GM12878 (cell line): Measurements from ENCODE around the gene SORBS2. TPM values are rescaled to one million over a fixed set of nuclear protein-coding genes. Genes with fewer than 3 reads are reported as not detected.

Experiments used
- ATAC-seq: fragments of 200-7000 bp; cut with Tn5 transposase; 3 replicates; pipeline ENCODE4 v1.9.1; 2020; ENCODE audit warnings: mild to moderate bottlenecking, moderate library complexity
- BruUV-seq: library from RNA; stranded (reverse); fragments of 400-500 nt; replicated peaks from 2 replicates; lab custom pipeline; 2021; lab: Mats Ljungman, UMichigan
- CTCF ChIA-PET: fragments of 300-600 bp; sonication (Branson Sonifier 250); formaldehyde crosslinking; extraction: SDS; loops from one replicate; lab custom pipeline; 2021; ENCODE audit warnings: inconsistent platforms; lab: Yijun Ruan, JAX
- POLR2A ChIA-PET: fragments of 350-600 bp; formaldehyde crosslinking; extraction: SDS; loops from one replicate; lab custom pipeline; 2021; ENCODE audit warnings: inconsistent platforms; lab: Charles Lee
- RAD21 ChIA-PET: fragments of 300-600 bp; sonication (Branson Sonifier 250); formaldehyde crosslinking; loops from one replicate; lab custom pipeline; 2023; ENCODE audit warnings: antibody characterized with exemption; ENCODE audit not compliant: unreplicated experiment; lab: Charles Lee
- SMC1A ChIA-PET: fragments of 300-600 bp; sonication (Branson Sonifier 250); formaldehyde crosslinking; loops from one replicate; lab custom pipeline; 2023; ENCODE audit not compliant: unreplicated experiment, uncharacterized antibody; lab: Charles Lee
- DNase-seq: peaks from one replicate; pipeline ENCODE4 v3.0.0-alpha.2; 2011; ENCODE audit warnings: low read depth, low spot score
- FAIRE-seq: peaks from 3 replicates; lab custom pipeline; 2011; peaks lifted over from hg19 to GRCh38; lab: Jason Lieb, UNC
- H2AFZ ChIP-seq: 2 replicates; pipeline ENCODE4 v1.6.0; 2011; ENCODE audit warnings: low read depth, low read length, control low read depth; ENCODE audit not compliant: control insufficient read depth
- H3K27ac ChIP-seq: 2 replicates; pipeline ENCODE4 v1.5.1; 2011; ENCODE audit warnings: control low read depth; ENCODE audit not compliant: control insufficient read depth, insufficient read depth
- H3K27me3 ChIP-seq, 2 experiments: replicated peaks in 1 of 2; 2 replicates each; pipeline versions ENCODE4 v1.6.0 to v1.6.1; 2011; ENCODE audit warnings: low read length in 1 of 2; ENCODE audit not compliant: control insufficient read depth in 2 of 2, insufficient read depth in 2 of 2
- H3K36me3 ChIP-seq, 2 experiments: 2 replicates each; pipeline ENCODE4 v1.5.1; 2011; ENCODE audit warnings: low read length in 1 of 2; ENCODE audit not compliant: control insufficient read depth in 2 of 2, insufficient read depth in 2 of 2
- H3K4me1 ChIP-seq: 2 replicates; pipeline ENCODE4 v1.6.1; 2011; ENCODE audit warnings: mild to moderate bottlenecking, low read length, moderate library complexity, mixed read lengths; ENCODE audit not compliant: control insufficient read depth, insufficient read depth
- H3K4me2 ChIP-seq: 2 replicates; pipeline ENCODE4 v1.6.0; 2011; ENCODE audit warnings: control low read depth; ENCODE audit not compliant: control insufficient read depth, insufficient read depth
- H3K4me3 ChIP-seq: fragments of 200-600 bp; sonication (generic); 2 replicates; pipeline ENCODE4 v1.5.1; 2016
- H3K79me2 ChIP-seq: 2 replicates; pipeline ENCODE4 v1.6.0; 2011; ENCODE audit warnings: low read length; ENCODE audit not compliant: control insufficient read depth, insufficient read depth
- H3K9ac ChIP-seq: 2 replicates; pipeline ENCODE4 v1.8.0; 2011; ENCODE audit warnings: low read length, control low read depth, mixed read lengths; ENCODE audit not compliant: control insufficient read depth, insufficient read depth
- H3K9me3 ChIP-seq: replicated peaks from 3 replicates; pipeline ENCODE4 v1.5.1; 2011; ENCODE audit warnings: mild to moderate bottlenecking, low read length; ENCODE audit not compliant: control insufficient read depth, insufficient read depth
- H4K20me1 ChIP-seq: 2 replicates; pipeline ENCODE4 v1.6.0; 2011; ENCODE audit not compliant: control insufficient read depth, insufficient read depth
- CBX3 ChIP-seq: fragments of 200-600 bp; sonication (generic); IDR thresholded peaks from 2 replicates; pipeline ENCODE4 v1.6.1; 2016; ENCODE audit warnings: low read depth, borderline replicate concordance
- DPF2 ChIP-seq: fragments of 450-650 bp; IDR thresholded peaks from 2 replicates; pipeline ENCODE4 v1.6.1; 2017; ENCODE audit warnings: mild to moderate bottlenecking
- FOXK2 ChIP-seq: fragments of 450-650 bp; IDR thresholded peaks from 2 replicates; pipeline ENCODE4 v1.6.1; 2017; ENCODE audit warnings: mild to moderate bottlenecking, moderate library complexity
- HCFC1 ChIP-seq: fragments of 150-350 bp; IDR thresholded peaks from 2 replicates; pipeline ENCODE4 v1.6.1; 2014; ENCODE audit warnings: low read length
- IKZF1 ChIP-seq: fragments of 450-650 bp; conservative IDR thresholded peaks from 2 replicates; pipeline ENCODE4 v1.6.1; 2017; ENCODE audit warnings: antibody characterized with exemption, mild to moderate bottlenecking
- IRF4 ChIP-seq: IDR thresholded peaks from 2 replicates; pipeline ENCODE4 v1.6.1; 2011; ENCODE audit warnings: low read depth, low read length
- MLLT1 ChIP-seq: fragments of 450-650 bp; IDR thresholded peaks from 2 replicates; pipeline ENCODE4 v1.6.1; 2016; ENCODE audit warnings: mild to moderate bottlenecking
- MYB ChIP-seq: fragments of 150-350 bp; IDR thresholded peaks from 2 replicates; pipeline ENCODE4 v1.6.1; 2014; ENCODE audit warnings: mild to moderate bottlenecking, low read depth, low read length, borderline replicate concordance
- PML ChIP-seq: IDR thresholded peaks from 2 replicates; pipeline ENCODE4 v1.6.1; 2012; ENCODE audit warnings: low read length, inconsistent platforms
- RB1 ChIP-seq: fragments of 450-650 bp; formaldehyde crosslinking; IDR thresholded peaks from 2 replicates; pipeline ENCODE4 v1.6.1; 2017; ENCODE audit warnings: mild to moderate bottlenecking, borderline replicate concordance
- RCOR1 ChIP-seq: conservative IDR thresholded peaks from 2 replicates; pipeline ENCODE4 v1.6.1; 2012; ENCODE audit warnings: low read depth, low read length, improper control_type of control experiment
- RFX5 ChIP-seq: IDR thresholded peaks from 2 replicates; pipeline ENCODE4 v1.6.1; 2011; ENCODE audit warnings: low read depth, low read length, improper control_type of control experiment
- SMAD1 ChIP-seq: fragments of 450-650 bp; IDR thresholded peaks from 2 replicates; pipeline ENCODE4 v1.6.1; 2018; ENCODE audit warnings: mild to moderate bottlenecking, low read depth; ENCODE audit not compliant: partially characterized antibody
- SMC3 ChIP-seq: IDR thresholded peaks from 2 replicates; pipeline ENCODE4 v1.6.1; 2011; ENCODE audit warnings: low read length, improper control_type of control experiment, borderline replicate concordance
- SPI1 ChIP-seq: IDR thresholded peaks from 2 replicates; pipeline ENCODE4 v1.6.1; 2011; ENCODE audit warnings: low read depth, mild to moderate bottlenecking, low read length, moderate library complexity, borderline replicate concordance; ENCODE audit not compliant: insufficient read depth
- SUPT20H ChIP-seq: IDR thresholded peaks from 2 replicates; pipeline ENCODE4 v1.6.1; 2011; ENCODE audit warnings: low read depth, mild to moderate bottlenecking, low read length, moderate library complexity, borderline replicate concordance; ENCODE audit not compliant: control insufficient read depth
- WRNIP1 ChIP-seq: IDR thresholded peaks from 2 replicates; pipeline ENCODE4 v1.6.1; 2011; ENCODE audit warnings: low read depth, low read length, improper control_type of control experiment, borderline replicate concordance
- YBX1 ChIP-seq: fragments of 450-650 bp; IDR thresholded peaks from 2 replicates; pipeline ENCODE4 v1.6.1; 2016; ENCODE audit warnings: antibody characterized with exemption
- in situ Hi-C: fragments of 300-500 bp; cut with MboI; formaldehyde crosslinking; loops from 9 replicates; pipeline ENCODE4 v1.14.3; 2018; ENCODE audit warnings: mixed read lengths
- intact Hi-C: fragments of 100-400 bp; cut with micrococcal nuclease; formaldehyde crosslinking; loops from one replicate; pipeline ENCODE4 v1.14.2; 2022; ENCODE audit not compliant: unreplicated experiment
- polyA plus RNA-seq, 11 experiments: library from polyadenylated mRNA; depleted of rRNA in 4 of 11; unstranded in 6 of 11; stranded (reverse) in 5 of 11; fragments of >200 nt; fragmentation: Nextera tagmentation in 4 of 11; fragmentation: Illumina TruSeq in 1 of 11; extraction: Ambion mirVana in 4 of 11; extraction: Trizol in 1 of 11; gene quantifications; 1 replicate in 1 of 11; 2 replicates in 10 of 11; pipeline versions ENCODE4 v1.2.1 to v1.2.3, GENCODE V29; 2011 to 2016; ENCODE audit warnings: inconsistent platforms in 2 of 11, missing spikeins in 2 of 11, low read depth in 1 of 11
- total RNA-seq, 4 experiments: library from RNA; depleted of rRNA in 3 of 4; stranded (reverse); fragments of >200 nt in 3 of 4; fragmentation: Illumina TruSeq in 1 of 4; extraction: Trizol in 1 of 4; gene quantifications; 2 replicates each; pipeline versions ENCODE4 v1.2.1 to v1.2.3, GENCODE V29; 2013 to 2021
- TF ChIP-seq, protein P1 (sequence below): IDR thresholded peaks from 2 replicates; pipeline ENCODE4 v1.6.1; 2012; ENCODE audit warnings: low read length, inconsistent platforms
- TF ChIP-seq, protein P2 (sequence below): IDR thresholded peaks from 2 replicates; pipeline ENCODE4 v1.6.1; 2011; ENCODE audit warnings: low read depth, mild to moderate bottlenecking, low read length, moderate library complexity, borderline replicate concordance; ENCODE audit errors: extremely low read depth

Gene SORBS2
- total and polyA plus RNA-seq, 10 of the 15 experiments (the other 5 are each of a cell fraction or from before 2014, with no cell fraction given), result 0.06 to 3.0 (median 0.79) TPM

DNA sequence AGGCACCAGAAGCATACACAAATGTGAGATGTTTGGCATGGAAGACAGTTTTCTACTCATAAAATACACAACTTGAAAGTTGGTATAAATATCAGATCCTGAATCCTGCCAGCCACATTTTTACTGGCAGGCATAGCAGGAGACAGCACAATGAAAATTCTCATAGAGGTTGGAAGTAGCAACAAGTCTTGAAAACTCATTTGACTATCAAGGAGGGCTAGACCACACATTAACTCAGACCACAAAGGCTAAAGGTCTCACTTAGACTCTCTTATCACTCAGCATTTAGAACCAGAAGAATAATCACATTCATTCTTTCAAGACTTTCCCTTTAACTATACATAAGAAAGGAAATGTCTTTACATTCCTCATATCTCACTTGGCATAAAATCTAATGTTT is 56.5 kb downstream of the SORBS2 start:
- Histone ChIP-seq H3K4me2 (no peak overlapping the region), H3K36me3 (no peaks in the 10 kb centered on the region), H3K4me1 (no peaks in the 10 kb centered on the region; the same call in 1 of the 2 replicates), H2AFZ (no peak overlapping the region), H4K20me1 (no peaks in the 10 kb centered on the region), H3K9me3 (no peaks in the 10 kb centered on the region), H3K27me3 (no peaks in the 10 kb centered on the region), H3K27ac (no peak overlapping the region), H3K9ac (no peak overlapping the region), H3K4me3 (no peak overlapping the region), H3K79me2 (no peaks in the 10 kb centered on the region)
- DNase-seq (no peak), ATAC-seq (no peak), FAIRE-seq (peak; percentile 7)
- BruUV-seq, result no TSS peak
- RAD21 ChIA-PET, result no interaction called here
- POLR2A ChIA-PET, result no interaction called here
- CTCF ChIA-PET, result no interaction called here
- in situ Hi-C loops (no loop called here), intact Hi-C loops (no loop called here)
- SMC1A ChIA-PET, result no interaction called here
- no peak for TF ChIP-seq MYB
- TF ChIP-seq DPF2, result no peak
- TF ChIP-seq RFX5, result no peak
- no peak for TF ChIP-seq SUPT20H
- no peak for TF ChIP-seq SMAD1
- no peak for TF ChIP-seq MLLT1
- TF ChIP-seq, protein P1, sequence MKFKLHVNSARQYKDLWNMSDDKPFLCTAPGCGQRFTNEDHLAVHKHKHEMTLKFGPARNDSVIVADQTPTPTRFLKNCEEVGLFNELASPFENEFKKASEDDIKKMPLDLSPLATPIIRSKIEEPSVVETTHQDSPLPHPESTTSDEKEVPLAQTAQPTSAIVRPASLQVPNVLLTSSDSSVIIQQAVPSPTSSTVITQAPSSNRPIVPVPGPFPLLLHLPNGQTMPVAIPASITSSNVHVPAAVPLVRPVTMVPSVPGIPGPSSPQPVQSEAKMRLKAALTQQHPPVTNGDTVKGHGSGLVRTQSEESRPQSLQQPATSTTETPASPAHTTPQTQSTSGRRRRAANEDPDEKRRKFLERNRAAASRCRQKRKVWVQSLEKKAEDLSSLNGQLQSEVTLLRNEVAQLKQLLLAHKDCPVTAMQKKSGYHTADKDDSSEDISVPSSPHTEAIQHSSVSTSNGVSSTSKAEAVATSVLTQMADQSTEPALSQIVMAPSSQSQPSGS, result no peak
- TF ChIP-seq, protein P2, sequence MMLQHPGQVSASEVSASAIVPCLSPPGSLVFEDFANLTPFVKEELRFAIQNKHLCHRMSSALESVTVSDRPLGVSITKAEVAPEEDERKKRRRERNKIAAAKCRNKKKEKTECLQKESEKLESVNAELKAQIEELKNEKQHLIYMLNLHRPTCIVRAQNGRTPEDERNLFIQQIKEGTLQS, result no peak
- no peak for TF ChIP-seq YBX1
- no peak for TF ChIP-seq RB1
- TF ChIP-seq WRNIP1, result no peak
- no peak for TF ChIP-seq IKZF1
- no peak for TF ChIP-seq RCOR1
- TF ChIP-seq FOXK2, result no peak
- TF ChIP-seq PML, result no peak
- TF ChIP-seq IRF4, result no peak
- no peak for TF ChIP-seq CBX3
- no peak for TF ChIP-seq HCFC1
- TF ChIP-seq SPI1, result no peak
- no peak for TF ChIP-seq SMC3
